ENCODE data around the gene POLR2I.

POLR2I gene

DNA sequence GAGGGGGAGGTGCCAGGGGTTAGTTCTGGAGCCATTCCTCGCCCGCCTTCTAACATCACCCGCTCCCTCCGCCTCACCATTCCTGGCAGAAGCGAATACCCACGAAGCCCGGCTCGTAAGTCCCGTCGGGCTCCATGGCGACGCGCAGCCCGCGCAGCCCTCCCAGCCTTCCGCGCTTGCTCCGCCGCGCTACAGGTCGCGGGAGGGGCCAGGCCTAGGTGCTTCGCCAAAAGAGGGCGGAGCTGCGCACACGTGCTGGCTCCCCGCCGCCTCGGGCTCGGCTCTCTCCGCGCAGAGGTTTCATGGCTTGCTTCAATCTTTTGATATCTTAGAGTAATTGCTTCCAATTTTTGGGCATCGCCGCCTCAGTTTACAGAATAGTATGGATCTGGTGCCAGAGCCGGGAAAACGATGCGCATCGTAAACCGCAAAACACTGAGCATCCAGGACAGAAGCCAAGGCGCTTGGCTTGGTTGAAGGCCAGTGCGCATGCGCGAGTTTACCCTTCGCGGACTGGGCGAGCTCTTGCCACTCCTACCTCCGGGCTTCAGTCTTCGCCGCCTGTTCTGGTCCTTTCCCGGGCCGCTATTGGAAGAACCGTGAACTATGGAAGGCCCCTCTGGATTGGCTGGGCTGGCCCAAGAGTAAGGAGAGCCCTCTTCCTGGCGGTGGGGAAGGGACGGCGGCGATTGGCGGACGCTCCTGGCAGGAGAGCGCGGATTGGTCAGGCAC, at the start of gene POLR2I:
Gene POLR2I, minus strand, starts transcription at position 155 of the 732 bp plus-strand sequence. Its CDS starts 19 bp downstream, at position 136.
- peak; percentile 97 to 98 for DNase-seq (ENCODE audit: low read depth in 2 of 2)

DNA sequence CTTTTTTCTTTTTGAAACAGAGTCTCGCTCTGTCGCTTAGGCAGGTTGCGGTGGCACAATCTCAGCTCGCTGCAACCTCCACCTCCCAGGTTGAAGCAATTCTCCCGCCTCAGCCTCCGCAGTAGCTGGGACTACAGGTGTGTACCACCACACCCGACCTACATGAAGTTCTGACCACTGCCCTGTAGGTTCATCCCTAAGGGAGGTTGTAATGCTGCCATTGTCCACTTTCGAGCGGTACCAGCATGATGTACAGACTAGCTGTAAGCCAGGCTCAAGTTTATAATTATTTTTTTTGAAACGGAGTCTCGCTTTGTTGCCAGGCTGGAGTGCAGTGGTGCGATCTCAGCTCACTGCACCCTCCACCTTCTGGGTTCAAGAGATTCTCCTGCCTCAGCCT, 49.1 kb upstream of the POLR2I start:
- DNase-seq (ENCODE audit: low read depth in 2 of 2), result no peak

DNA sequence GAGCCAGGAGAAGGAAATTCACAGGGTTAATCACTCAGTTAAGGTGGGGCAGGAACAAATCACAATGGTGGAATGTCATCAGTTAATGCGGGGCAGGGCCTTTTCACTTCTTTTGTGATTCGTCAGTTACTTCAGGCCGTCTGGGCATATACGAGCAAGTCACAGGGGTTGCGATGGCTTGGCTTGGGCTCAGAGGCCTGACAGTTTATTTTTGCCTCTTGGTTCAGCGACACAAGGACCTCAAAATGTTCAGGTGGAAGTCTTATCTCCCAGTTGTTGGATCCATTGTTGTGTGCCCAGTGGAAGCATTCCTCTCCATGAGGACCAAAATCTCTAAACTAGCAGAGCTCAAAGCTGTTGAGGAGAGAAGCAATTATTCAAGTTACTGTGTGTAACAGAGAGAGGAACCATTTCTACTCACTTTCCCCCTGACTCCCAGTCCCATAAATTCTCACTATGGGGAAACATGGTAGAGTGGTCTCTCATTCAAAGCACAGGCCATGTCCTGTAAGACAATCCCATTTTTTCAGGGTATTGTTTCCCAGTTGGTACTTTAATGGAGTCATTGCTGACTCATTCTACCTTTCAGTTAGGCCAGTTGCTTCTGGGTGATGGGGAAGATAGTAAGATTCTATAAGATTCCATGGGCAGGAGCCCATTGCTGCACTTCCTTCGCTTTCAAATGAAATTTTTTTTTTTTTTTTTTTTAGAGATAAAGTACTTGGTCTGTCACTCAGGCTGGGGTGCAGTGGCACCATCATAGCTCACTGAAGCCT, 46.3 kb upstream of the POLR2I start:
- no peak for DNase-seq (ENCODE audit: low read depth in 2 of 2)

DNA sequence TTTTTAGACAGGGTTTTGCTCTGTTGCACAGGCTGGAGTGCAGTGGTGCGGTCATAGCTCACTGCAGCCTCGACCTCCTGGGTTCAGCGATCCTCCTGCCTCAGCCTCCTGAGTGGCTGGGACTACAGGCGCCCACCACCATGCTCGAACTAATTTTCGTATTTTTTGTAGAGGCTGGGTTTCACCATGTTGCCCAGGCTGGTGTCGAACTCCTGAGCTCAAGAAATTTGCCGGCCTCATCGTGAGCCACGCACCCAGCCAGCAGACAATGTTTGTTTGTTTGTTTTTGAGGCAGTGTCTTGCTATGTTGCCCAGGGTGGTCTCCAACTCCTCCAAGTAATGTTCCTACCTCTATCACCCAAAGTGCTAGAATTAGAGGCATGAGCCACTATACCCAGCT, 38.5 kb upstream of the POLR2I start:
- DNase-seq (ENCODE audit: low read depth in 2 of 2), result no peak

DNA sequence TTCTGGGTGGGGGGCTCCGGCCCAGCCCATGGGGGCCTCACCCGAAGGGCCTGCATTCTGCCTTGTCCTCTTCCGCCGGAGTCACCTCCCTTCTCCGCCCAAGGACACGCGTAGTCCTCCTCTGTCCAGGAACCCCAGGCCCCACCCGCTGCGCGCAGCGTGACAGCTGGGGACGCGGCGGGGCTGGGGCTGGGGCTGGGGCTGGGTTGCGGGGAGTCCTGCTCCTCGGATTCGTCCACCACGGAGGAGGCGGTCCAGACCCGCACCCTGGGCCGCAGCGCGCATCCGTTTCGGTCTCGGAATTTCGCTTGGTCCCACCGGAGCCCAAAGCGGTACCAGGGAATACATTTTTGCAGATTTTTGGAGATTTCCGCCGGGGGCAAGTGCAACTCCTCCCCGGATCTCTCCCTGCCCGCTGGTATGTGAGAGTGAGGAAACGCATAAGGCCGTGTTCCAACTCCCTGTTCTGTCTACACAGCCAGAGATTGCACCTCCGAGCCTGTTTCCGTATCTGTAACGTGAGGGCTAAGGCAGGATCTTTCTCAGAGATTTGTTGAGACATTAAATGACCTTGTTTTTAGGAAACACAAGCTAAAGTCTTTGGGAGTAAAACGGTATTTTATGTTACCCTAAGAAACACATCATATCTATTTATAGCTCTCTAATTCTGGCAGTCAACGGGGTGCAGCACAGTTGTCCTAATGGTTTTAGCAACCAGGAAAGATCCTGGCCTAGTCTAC, 37.8 kb upstream of the POLR2I start, which contains the start of gene COX7A1:
Gene COX7A1, minus strand, starts transcription at position 96 of the 740 bp plus-strand sequence. Its CDS starts 40 bp downstream, at position 56.
- no peak for DNase-seq (ENCODE audit: low read depth in 2 of 2)

DNA sequence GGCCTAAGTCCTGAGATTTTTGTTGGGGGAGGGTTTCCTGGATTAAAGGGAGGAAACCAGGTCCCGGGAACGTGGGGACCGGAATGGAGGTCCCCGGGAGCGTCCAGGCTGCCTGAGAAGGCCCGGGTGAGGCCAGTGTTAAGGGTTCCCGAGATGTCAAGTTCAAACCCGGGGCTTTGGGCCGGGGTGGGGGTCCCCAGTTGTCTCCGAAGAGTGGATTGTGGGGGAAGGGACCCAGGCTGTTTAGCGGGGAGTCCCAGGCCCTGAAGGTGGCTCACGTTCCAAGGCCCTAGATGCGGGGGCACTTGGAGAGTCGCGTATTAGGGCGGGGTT, 37.3 kb upstream of the POLR2I start:
- DNase-seq (ENCODE audit: low read depth in 2 of 2), result no peak

DNA sequence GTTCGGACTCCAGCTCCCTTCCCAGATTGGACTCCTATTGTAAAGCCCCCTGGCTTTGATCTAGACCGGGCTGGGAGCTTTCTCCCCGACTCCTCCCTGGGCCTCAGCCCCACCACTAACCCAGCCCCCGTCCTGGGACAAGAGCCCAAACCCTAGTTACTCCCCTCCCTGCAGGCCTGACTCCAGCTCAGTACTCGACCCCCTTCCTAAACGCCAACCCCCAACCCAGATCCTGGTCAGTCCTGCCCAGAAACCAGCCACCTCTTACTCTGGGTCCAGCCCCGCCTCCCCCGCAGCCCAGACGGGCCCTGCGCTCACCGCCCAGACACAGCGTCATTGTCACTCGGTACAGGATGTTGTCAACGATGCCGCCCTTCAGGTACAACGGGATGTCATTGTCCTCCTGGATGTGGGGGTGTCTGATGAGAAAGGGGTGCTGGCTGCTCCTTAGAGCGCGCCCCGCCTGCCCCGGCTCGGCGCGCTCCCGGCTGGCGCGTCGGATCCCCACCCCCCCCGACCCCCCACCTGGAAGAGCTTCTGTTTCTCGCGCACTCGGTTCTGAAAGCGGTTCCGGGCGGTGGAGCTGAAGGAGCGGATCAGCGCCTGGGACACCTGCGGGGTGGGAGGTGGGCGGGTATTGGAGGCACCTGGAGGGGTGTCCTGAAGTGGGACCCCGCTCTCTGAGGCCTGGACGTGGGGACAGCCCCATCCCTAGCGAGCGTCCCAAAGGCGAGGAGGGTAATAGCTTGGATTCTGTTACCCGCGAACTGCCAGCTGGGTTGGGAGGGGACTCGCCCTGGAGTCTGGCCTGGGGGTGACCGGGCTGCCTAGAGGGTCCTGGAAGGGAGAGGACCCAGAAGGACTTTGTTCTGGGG, 36.7 kb upstream of the POLR2I start:
- DNase-seq (ENCODE audit: low read depth in 2 of 2), result no peak

DNA sequence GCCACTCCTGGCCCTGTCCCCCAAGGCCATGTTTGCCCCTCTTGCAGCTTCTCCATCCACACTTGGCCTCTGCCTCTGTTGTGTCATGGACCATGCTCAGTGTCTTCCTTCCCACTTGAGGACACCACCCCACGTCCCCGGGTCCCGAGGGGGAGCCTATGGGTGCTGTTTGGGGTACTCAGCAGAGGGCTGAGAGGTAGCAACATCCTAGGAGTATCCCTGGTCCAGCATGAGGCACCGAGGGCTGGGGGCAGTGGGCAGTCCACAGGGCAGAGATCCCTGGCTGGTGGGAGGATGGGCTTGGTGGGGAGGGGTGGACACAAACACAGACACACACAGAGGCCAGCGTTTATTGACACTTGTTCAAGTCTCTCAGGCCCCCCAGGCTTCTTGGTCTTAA, 35.9 kb upstream of the POLR2I start:
- no peak for DNase-seq (ENCODE audit: low read depth in 2 of 2)

DNA sequence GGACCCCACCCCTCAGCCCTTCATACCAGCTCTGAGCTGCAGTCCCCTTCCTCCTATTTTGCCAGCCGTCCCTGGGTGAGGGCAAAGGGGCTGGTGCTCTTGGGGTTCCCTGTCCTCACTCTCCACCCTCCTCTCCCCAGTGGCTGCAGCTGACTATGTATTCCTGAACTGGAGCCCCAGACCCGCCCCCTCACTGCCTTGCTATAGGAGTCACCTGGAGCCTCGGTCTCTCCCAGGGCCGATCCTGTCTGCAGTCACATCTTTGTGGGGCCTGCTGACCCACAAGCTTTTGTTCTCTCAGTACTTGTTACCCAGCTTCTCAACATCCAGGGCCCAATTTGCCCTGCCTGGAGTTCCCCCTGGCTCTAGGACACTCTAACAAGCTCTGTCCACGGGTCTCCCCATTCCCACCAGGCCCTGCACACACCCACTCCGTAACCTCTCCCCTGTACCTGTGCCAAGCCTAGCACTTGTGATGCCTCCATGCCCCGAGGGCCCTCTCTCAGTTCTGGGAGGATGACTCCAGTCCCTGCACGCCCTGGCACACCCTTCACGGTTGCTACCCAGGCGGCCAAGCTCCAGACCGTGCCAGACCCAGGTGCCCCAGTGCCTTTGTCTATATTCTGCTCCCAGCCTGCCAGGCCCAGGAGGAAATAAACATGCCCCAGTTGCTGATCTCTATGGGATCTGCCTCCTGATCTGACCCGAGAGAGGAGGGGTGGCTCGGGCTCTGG, 35.2 kb upstream of the POLR2I start:
- no peak for DNase-seq (ENCODE audit: low read depth in 2 of 2)

DNA sequence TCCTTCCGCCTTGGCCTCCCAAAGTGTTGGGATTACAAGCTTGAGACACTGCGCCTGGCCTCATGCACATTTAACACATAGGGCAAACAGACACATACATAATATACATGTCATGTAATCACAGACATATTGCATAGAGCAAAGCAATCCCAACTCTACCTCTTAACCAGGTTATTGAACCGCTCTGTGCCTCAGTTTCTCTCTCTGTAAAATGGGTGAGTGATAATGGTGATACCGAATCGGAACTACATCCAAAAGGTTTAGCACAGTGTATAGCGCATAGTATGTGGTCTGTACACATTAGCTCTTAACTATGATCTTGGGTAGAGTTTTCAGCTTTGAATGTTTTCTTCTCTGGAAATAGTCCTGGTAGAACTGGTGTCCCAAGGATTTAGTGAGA, 29.9 kb upstream of the POLR2I start:
- DNase-seq (ENCODE audit: low read depth in 2 of 2), result no peak

DNA sequence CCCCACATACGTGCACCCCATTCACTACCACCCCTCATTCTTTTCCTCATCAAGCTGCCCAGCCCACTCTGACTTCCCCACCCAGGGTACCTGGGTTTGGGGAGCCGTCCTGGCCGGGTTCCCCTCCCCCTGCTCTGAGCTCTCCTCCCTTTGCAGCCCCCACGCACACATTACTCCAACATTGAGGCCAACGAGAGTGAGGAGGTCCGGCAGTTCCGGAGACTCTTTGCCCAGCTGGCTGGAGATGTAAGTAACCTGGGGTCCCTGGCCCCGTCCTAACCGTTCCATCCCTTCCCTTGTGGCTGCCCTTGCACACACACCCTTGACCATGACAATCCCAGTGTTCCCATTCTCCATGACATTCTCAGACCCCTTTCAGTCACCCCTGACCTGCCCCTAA, 27.8 kb upstream of the POLR2I start:
- no peak for DNase-seq (ENCODE audit: low read depth in 2 of 2)

DNA sequence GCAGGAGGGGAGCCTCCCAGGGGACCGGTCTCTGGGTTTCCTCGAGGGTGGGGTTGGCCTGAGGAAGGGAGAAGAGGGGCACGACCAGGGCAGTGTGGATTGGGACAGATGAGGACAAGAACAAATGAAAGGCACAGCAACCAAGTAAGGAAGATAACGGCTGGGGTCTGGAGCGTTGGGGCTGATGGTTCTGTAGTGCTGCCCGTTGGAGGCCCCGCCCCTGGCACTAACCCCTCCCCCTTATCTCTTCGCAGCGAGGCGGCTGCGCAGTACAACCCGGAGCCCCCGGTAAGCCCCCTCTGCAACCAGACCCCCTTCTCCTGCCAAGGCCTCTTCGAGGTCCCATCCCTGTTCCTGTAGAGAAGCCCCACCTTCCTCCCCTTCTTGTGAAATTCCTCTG, 27.4 kb upstream of the POLR2I start:
- DNase-seq (ENCODE audit: low read depth in 2 of 2), result no peak

DNA sequence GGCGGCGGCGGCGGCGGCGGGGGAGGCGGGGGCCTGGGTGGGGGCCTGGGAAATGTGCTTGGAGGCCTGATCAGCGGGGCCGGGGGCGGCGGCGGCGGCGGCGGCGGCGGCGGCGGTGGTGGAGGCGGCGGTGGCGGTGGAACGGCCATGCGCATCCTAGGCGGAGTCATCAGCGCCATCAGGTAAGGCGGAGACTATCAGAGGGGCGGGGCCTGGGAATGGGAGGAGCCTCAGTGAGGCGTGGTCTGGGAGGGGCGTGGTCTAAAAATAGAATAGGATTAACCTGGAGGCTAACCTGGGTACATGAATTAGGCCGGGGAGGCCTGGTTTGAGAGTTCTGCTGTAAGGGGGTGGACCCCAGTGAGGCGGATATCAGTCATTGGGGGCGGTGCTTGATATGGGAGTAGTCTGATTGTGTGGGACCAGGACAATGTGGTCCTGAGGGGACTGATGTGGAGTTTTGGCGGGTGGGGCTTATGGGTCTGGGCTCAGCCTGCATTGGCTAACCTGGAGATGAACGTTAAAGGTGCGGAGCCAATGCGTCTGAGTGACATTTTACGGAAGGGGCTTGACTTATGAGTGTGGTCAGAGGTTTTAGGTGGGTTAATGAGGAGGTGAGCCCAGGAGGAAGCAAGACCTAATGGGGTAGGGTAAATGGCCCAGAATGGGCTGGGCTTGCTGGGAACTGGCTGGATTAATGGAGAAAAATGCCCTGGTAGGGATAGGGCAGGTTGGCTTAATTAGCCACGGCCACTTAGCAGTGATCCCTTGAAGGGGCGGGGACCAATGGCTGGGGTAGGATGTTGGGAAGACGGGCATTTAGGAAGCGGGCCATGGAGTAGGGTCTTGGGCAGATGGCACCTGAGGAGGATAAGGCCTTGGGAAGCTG, 26.6 kb upstream of the POLR2I start:
- peak; percentile 75 to 78 for DNase-seq (ENCODE audit: low read depth in 2 of 2)

DNA sequence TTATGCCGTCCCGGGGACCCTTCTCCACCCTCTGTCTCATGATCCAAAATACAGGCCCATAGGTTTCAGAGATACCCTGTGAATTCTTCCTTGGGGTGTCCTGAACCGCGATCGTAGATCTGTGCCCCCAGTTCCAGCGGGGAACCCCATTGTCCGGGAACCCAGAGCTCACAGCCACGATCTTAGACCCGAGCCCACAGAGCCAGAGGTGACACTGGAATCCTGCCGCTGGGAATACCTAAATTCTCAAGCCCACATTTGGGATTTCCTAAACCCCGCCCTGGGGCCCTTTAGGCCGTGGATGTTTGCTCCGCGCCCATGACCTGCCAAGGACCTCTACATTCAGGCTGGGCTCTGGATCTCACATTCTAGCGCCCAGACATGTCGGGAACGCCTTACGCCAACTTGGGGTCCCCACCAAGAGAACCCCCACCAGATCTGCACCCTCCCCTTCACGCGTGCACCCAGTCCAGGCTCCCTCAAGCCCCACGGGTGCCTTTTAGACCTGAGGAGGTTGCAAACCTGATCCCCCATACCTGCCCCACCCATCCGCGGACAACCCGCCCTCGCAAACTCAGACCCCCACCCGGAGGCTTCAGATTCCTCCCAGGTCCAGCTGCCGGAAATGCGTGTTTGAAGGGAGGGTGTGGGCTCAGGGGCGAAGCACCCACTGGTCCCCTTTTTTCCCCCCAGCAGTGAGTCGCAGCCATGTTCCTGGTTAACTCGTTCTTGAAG, 25.8 kb upstream of the POLR2I start:
- DNase-seq (ENCODE audit: low read depth in 2 of 2), result peak in 1 of 2 donors; percentile 43

DNA sequence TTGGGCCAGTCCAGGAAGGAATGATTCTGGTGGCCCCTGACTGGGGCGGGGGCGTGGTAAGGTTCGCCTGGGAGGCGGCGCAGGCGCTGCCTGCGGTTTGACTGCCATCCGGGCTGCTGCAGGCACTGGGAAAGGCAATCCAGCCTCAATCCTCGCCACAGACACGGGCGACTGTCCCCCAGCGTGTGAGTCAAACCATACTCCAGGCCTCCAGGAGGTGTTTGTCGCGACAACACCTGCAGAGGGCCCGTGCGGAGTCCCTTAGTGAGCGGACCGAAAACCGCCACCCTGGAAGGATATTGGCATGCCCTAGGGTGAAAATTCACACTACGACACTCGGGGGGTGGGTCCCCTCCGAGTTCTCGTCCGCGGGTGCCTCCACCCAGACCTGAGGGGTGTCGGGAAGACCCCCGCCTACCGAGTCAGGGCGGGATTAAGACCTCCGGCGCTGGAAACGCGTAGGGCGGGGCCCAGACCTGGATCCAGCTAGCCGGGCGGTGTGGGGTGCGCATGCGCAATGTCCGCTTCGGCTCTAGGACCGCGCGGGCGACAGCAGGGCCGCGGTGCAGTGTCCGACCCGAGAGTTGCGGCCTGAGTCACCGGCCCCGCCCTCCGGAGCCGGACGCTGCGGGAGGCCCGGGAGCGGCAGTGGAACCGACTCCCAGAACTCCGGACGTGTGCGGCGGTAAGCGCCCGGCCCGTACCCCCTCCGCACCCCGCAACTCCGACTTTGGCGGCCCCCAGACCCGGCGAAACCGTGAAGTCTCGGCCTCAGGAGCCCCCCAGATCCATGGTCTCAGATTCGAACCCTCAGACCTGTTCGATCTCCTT, 25.0 kb upstream of the POLR2I start, which contains the start of gene CAPNS1:
Gene CAPNS1, plus strand, starts transcription at position 594 of the 831 bp plus-strand sequence. CDS start 946 bp downstream, outside the sequence.
- peak; percentile 94 to 95 for DNase-seq (ENCODE audit: low read depth in 2 of 2)

DNA sequence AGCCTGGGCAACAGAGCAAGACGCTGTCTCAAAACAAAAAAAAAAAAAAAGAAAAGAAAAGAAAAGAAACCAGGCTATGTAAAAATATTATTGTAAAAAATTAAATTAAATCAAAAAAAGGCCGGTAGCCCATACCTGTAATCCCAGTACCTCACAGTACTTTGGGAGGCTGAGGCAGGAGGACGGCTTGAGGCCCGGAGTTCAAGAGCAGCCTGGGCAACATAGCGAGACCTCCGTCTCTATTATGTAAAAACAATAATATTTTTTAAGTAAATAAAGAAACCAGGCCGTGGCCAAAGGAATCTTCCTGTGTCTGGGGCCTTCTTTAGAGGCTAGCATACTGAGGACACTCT, 24.4 kb upstream of the POLR2I start:
- DNase-seq (ENCODE audit: low read depth in 2 of 2), result no peak

DNA sequence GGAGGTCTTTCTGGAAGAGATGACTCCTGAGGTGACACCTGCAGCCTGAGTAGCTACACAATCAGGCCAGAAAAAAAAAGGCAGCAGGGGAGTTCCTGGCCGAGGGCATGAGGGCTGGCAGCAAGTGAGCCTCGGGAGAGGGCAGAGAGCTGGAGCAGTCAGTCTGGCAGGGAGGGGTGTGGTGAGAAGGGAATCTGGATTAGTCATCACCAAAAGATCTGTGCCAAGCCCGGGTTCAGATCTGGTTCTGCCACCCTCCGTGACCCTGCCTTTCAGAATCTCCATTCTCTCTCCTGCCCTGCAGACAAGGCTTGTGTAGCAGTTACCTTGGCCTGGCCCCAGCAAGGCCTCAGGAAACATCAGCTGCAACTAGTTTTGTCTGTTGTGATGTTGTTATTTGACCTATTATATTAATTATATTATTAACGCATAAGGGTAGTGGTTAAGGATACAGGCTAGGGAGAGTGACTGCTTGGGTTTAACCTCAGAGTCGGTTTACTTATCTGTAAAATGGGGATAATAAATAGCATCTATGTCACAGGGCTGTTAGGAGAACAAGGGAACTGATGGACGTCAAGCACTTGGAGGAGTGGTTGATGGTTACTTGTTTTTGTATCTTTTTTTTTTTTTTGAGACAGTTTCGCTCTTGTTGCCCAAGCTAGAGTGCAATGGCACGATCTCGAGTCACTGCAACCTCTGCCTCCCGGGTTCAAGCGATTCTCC, 22.4 kb upstream of the POLR2I start:
- no peak for DNase-seq (ENCODE audit: low read depth in 2 of 2)

Measured in stimulated activated CD8-positive, alpha-beta memory T cell treated with anti-CD3 and anti-CD28 coated beads, Interleukin-15, amount 100 ng/mL, for 48 hours (primary cell).